Thyroid gland (tissue), 4 donors: Measurements from ENCODE around the gene SH3YL1.

Source experiments
- POLR2A ChIP-seq, 2 donors: fragments of 450-650 bp; IDR thresholded peaks; one replicate each; pipeline ENCODE4 v1.6.1; 2017; ENCODE audit warnings: antibody characterized with exemption in 2 of 2, mild to moderate bottlenecking in 2 of 2, moderate library complexity in 1 of 2
- TF ChIP-seq, protein P1 (sequence below), 6 experiments: fragments of 200-600 bp in 3 of 6; fragments of 450-650 bp in 3 of 6; sonication (generic) in 3 of 6; IDR thresholded peaks; one replicate each; pipeline ENCODE4 v1.5.1; 2016 to 2019; ENCODE audit warnings: antibody characterized with exemption in 6 of 6, mild to moderate bottlenecking in 2 of 6, inconsistent platforms in 1 of 6, moderate library complexity in 1 of 6

GRCh38 chr2:279956-280649 lies 16.3 kb upstream of the SH3YL1 start:
- no peak for TF ChIP-seq POLR2A (IDR thresholded peaks at IDR 0.05)
- TF ChIP-seq, protein P1, sequence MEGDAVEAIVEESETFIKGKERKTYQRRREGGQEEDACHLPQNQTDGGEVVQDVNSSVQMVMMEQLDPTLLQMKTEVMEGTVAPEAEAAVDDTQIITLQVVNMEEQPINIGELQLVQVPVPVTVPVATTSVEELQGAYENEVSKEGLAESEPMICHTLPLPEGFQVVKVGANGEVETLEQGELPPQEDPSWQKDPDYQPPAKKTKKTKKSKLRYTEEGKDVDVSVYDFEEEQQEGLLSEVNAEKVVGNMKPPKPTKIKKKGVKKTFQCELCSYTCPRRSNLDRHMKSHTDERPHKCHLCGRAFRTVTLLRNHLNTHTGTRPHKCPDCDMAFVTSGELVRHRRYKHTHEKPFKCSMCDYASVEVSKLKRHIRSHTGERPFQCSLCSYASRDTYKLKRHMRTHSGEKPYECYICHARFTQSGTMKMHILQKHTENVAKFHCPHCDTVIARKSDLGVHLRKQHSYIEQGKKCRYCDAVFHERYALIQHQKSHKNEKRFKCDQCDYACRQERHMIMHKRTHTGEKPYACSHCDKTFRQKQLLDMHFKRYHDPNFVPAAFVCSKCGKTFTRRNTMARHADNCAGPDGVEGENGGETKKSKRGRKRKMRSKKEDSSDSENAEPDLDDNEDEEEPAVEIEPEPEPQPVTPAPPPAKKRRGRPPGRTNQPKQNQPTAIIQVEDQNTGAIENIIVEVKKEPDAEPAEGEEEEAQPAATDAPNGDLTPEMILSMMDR (IDR thresholded peaks at IDR 0.05): no peak
